Hindlimb muscle (tissue), 1 donor: Measurements from ENCODE around the gene HEMK1. TPM values are rescaled to one million over a fixed set of nuclear protein-coding genes. Genes with fewer than 3 reads are reported as not detected.

Experiments
- DNase-seq: peaks from one replicate; pipeline ENCODE4 v3.0.0-alpha.2; 2013
- polyA plus RNA-seq: library from polyadenylated mRNA; unstranded; fragments of 120-200 nt; gene quantifications from one replicate; pipeline ENCODE4 v1.2.1, GENCODE V29; 2013; ENCODE audit not compliant: insufficient read length

The HEMK1 gene
- polyA plus RNA-seq, 1 donor: 21.7 TPM

- DNase-seq: no peak
These were observed 47.9 kb downstream of the HEMK1 start, which contains the start of gene MAPKAPK3 for GRCh38 chr3:50617096-50617791. MAPKAPK3 (plus strand) TSS chr3:50617151; CDS start chr3:50617566, 415 bp downstream.

- DNase-seq: no peak
These were observed 48.7 kb downstream of the HEMK1 start for GRCh38 chr3:50617911-50618481.

- no peak for DNase-seq
These were observed 51.1 kb downstream of the HEMK1 start for GRCh38 chr3:50620420-50620819.

GRCh38 chr3:50620820-50621219, 51.5 kb downstream of the HEMK1 start:
- no peak for DNase-seq

GRCh38 chr3:50622881-50623280, 53.6 kb downstream of the HEMK1 start:
- no peak for DNase-seq

- no peak for DNase-seq
These were observed 54.6 kb downstream of the HEMK1 start for GRCh38 chr3:50623840-50624474.

- no peak for DNase-seq
These were observed 55.3 kb downstream of the HEMK1 start for GRCh38 chr3:50624634-50625033.

GRCh38 chr3:50625231-50626182, 56.2 kb downstream of the HEMK1 start:
- DNase-seq: no peak

GRCh38 chr3:50626401-50626800, 57.1 kb downstream of the HEMK1 start:
- DNase-seq: no peak

- no peak for DNase-seq
These were observed 58.2 kb downstream of the HEMK1 start for GRCh38 chr3:50627407-50628051.

- no peak for DNase-seq
These were observed 59.3 kb downstream of the HEMK1 start for GRCh38 chr3:50628601-50629000.

- no peak for DNase-seq
These were observed 61.1 kb downstream of the HEMK1 start for GRCh38 chr3:50630394-50630793.

GRCh38 chr3:50630877-50631276, 61.6 kb downstream of the HEMK1 start:
- DNase-seq: no peak

GRCh38 chr3:50632450-50632849, 63.1 kb downstream of the HEMK1 start:
- no peak for DNase-seq

GRCh38 chr3:50633230-50633790, 64.0 kb downstream of the HEMK1 start:
- no peak for DNase-seq

GRCh38 chr3:50635066-50635465, 65.7 kb downstream of the HEMK1 start:
- no peak for DNase-seq

- DNase-seq: no peak
These were observed 67.7 kb downstream of the HEMK1 start for GRCh38 chr3:50637011-50637410.

GRCh38 chr3:50637945-50638344, 68.6 kb downstream of the HEMK1 start:
- DNase-seq: no peak

- no peak for DNase-seq
These were observed 69.8 kb downstream of the HEMK1 start for GRCh38 chr3:50639055-50639494.

- DNase-seq: no peak
These were observed 73.1 kb downstream of the HEMK1 start for GRCh38 chr3:50642382-50642781.

- DNase-seq: peak; percentile 27
These were observed 75.2 kb downstream of the HEMK1 start for GRCh38 chr3:50644561-50644960.

GRCh38 chr3:50645378-50645777, 76.1 kb downstream of the HEMK1 start:
- no peak for DNase-seq
